HL-60 (cell line): ENCODE data around the gene FAM78A.

Source experiments
- GABPA ChIP-seq: IDR thresholded peaks from 2 replicates; pipeline ENCODE4 v1.6.1; 2012; ENCODE audit warnings: low read depth
- POLR2AphosphoS5 ChIP-seq: IDR thresholded peaks from 2 replicates; pipeline ENCODE4 v1.6.1; 2012; ENCODE audit warnings: low read depth
- SPI1 ChIP-seq: IDR thresholded peaks from 2 replicates; pipeline ENCODE4 v1.6.1; 2012; ENCODE audit warnings: low read depth, mild to moderate bottlenecking, borderline replicate concordance
- TF ChIP-seq, protein P1 (sequence below): IDR thresholded peaks from one replicate; pipeline ENCODE4 v1.5.1; 2011; ENCODE audit warnings: low read length, control low read depth, inconsistent platforms; ENCODE audit not compliant: insufficient read depth
- TF ChIP-seq, protein P2 (sequence below): IDR thresholded peaks from 2 replicates; pipeline ENCODE4 v1.6.1; 2012; ENCODE audit warnings: low read depth; ENCODE audit not compliant: insufficient replicate concordance

DNA sequence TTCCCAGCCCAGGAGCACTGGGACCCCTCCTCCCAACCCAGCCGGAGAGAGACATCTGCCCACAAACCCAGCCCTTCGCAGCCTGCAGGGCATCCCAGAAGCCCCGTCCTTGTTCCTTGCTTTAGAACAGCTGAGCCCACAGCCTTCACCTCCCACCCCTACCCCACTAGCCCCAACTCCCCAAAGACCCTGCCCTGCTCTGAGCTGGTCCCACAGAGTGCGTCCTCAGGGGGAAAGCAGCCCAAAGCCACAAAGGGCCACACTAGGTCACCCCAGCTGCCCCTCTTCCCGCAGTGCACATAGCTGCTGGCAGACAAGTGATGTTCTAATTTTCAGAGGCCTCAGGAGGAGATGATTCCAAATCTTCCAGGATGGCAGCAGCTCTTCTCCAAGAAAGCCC is 22.0 kb upstream of the FAM78A start:
- TF ChIP-seq POLR2AphosphoS5, result no peak
- TF ChIP-seq, protein P1, sequence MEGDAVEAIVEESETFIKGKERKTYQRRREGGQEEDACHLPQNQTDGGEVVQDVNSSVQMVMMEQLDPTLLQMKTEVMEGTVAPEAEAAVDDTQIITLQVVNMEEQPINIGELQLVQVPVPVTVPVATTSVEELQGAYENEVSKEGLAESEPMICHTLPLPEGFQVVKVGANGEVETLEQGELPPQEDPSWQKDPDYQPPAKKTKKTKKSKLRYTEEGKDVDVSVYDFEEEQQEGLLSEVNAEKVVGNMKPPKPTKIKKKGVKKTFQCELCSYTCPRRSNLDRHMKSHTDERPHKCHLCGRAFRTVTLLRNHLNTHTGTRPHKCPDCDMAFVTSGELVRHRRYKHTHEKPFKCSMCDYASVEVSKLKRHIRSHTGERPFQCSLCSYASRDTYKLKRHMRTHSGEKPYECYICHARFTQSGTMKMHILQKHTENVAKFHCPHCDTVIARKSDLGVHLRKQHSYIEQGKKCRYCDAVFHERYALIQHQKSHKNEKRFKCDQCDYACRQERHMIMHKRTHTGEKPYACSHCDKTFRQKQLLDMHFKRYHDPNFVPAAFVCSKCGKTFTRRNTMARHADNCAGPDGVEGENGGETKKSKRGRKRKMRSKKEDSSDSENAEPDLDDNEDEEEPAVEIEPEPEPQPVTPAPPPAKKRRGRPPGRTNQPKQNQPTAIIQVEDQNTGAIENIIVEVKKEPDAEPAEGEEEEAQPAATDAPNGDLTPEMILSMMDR, result no peak
- TF ChIP-seq, protein P2, sequence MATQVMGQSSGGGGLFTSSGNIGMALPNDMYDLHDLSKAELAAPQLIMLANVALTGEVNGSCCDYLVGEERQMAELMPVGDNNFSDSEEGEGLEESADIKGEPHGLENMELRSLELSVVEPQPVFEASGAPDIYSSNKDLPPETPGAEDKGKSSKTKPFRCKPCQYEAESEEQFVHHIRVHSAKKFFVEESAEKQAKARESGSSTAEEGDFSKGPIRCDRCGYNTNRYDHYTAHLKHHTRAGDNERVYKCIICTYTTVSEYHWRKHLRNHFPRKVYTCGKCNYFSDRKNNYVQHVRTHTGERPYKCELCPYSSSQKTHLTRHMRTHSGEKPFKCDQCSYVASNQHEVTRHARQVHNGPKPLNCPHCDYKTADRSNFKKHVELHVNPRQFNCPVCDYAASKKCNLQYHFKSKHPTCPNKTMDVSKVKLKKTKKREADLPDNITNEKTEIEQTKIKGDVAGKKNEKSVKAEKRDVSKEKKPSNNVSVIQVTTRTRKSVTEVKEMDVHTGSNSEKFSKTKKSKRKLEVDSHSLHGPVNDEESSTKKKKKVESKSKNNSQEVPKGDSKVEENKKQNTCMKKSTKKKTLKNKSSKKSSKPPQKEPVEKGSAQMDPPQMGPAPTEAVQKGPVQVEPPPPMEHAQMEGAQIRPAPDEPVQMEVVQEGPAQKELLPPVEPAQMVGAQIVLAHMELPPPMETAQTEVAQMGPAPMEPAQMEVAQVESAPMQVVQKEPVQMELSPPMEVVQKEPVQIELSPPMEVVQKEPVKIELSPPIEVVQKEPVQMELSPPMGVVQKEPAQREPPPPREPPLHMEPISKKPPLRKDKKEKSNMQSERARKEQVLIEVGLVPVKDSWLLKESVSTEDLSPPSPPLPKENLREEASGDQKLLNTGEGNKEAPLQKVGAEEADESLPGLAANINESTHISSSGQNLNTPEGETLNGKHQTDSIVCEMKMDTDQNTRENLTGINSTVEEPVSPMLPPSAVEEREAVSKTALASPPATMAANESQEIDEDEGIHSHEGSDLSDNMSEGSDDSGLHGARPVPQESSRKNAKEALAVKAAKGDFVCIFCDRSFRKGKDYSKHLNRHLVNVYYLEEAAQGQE, result no peak
- TF ChIP-seq GABPA, result no peak
- no peak for TF ChIP-seq SPI1
